AG08395 (cell line): Measurements from ENCODE around the gene SMG6.
"Not testable (repeated sequence)": the region's sequence is repeated elsewhere in the genome, so short reads cannot be mapped to it uniquely, and the experiment has no call there.

Source experiments
- DNase-seq: peaks from one replicate; pipeline ENCODE4 v3.0.0; 2012; ENCODE audit warnings: mixed read lengths, low spot score

The SMG6 gene

GRCh38 chr17:2025622-2026309 lies 277.8 kb downstream of the SMG6 start:
- peak; percentile 85 for DNase-seq

GRCh38 chr17:2025220-2025621 lies 278.4 kb downstream of the SMG6 start, which contains the start of gene RTN4RL1:
TSS of gene RTN4RL1 (minus strand) at chr17:2025334. CDS start at chr17:2024865, 469 bp downstream.
- DNase-seq = peak; percentile 85

DNA sequence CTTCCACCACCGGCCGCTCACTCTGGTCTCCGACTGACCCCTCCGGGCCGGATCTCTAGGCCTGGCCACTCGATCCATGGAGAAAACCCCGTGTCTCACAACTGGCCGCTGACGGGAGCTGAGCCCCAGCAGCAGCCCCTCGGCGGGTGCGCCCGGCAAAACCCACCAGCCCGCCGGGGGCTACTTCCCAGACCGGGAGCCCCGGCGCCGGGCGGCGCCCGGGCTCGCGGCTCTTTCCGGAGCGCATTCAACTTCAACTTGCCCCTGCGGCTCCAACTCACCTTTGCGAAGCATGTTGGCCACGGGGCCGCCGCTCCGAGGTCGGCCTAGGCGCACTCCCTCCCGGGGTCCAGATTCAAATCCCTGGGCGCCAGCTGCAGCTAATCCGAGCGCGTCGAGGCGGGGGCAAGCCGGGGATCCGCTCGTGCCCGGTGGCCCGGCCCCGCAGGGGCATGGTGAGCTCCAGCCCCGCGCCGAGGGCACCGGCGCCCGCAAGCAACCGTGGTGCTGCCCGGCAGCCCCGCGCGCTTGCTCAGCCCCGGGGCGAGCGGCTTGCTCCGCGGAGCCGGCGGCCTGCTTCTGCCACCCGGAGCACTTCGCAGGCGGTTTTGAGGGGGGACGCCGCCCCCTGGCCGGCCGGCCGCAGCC lies 278.9 kb downstream of the SMG6 start:
- no peak for DNase-seq

DNA sequence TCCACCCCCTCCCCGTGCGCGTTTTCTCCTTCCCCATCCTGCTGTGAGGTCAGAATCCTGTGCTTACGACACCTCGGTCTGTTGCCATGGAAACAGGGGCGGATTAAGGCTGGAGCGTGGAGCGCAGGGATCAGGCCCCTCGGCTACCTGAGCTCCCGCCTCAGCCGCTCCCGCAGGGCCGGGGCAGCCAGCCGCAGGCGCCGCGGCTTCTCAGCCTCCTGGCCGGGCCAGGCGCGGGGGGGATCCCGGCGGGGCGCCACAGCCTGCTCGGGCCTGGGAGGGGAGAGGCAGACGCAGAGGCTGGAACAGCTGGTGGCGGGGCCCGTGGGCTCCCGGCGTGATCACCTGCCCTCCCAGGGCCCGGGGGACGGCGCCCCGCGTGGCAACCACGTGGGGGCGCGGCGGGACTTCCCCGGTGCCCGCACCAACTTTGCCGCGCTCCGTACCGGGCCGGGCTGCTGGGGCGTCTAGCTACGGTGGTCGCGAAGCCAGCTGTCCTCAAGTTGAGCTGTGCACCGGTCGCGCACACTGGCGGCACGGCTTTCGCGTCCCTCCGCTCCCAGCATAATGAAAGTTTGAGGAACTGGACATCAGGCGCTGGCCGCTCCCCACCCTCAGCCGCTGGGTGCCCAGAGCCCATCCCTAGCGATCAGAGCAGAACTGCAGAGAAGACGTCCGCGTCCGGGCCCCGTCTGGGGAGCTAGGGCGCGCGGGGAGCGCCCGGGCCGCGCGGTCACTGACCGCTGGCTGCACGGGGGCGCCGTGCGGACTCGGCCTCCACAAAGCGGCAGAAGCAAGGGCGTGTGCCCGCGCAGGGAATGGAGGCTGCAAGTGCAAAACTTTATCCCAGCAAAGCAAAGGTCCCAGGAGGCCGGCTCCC lies 279.7 kb downstream of the SMG6 start:
- peak; percentile 70 for DNase-seq

DNA sequence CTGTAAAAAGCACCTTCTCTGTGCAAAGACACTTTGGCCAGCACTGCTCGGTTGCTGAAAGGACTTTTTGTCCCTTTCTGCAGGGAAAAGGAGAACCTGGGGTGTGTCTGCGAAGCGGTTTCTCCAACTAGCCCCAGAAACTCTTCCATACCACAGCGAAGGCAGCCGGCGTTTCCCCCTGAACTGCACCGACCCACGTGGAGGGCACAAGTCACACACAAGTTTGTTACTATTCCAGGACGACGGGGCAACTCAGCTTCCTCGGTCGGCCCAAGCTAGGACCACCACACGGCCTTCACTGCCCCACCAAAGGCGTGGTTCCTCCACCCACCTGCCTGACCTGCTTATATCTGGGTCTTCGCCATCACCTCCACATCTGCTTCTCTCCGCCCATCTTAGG lies 280.3 kb downstream of the SMG6 start:
- DNase-seq = no peak

DNA sequence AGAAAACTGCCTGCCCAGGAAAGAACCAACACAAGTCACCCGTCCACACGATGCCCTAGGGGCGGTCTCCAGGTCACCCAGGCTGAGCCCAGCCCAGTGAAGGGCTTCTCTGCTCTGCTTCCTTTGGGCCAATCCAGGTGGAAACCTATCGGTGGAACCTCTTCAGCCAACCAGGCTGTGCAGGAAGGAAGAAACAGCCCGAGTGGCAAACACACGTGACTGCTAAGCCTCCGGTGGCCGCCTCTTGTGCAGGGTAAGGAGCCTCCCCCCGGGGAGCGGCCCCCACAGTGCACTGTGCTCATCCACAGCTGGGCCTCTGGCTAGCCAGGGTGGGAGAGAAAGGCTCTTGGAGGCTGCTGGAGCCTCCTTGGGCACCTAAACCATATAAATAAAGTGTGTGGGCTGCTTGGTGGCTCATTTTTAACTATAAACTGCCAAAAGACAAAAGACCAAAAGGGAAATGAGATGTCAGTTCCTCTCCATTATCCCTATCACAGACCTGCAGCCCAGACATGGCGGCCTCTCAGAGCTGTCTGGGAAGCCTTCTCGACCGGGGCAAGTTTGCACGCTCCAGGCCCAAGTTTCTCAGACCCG lies 280.8 kb downstream of the SMG6 start:
- no peak for DNase-seq

DNA sequence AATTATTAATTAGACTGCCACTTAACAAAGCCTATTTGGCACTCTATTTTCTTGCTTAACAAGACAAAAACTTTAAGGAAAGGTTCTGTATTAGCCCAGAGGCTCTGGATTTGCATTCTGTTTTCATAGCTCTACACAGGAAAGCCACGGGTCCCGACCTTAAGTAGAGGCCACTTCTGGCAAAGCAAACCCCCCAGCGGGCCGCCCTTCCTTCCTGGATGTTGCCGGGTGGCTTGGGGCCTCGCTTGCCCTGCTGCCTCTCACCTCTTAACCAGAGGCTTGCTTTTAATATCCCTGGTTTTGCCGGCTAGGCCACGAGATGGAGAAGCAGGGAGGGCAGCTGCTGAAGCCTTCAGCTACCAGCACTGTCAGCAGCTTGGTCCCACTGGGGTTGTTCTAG lies 282.9 kb downstream of the SMG6 start:
- no peak for DNase-seq

DNA sequence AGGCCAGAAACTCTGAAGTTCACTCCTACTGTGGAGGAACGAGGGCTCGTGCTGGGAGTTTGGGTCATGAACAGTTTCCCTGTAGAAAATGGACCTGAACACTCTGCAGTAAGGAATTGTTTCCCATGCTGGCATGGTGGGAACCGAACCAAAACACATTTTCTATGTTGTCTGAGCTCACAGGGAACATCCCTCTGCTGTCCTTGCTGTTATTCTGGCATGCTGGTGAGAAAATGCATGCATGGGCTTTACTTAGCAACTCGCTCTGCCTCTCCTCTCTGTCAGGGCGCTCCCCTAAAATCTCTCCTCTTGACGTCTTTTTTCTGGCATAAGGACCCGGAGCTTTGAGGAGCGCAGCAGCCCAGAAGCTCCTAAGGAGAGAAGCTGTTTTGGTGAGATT lies 283.9 kb downstream of the SMG6 start:
- no peak for DNase-seq

GRCh38 chr17:2018716-2019510 lies 284.7 kb downstream of the SMG6 start:
- DNase-seq = no peak

DNA sequence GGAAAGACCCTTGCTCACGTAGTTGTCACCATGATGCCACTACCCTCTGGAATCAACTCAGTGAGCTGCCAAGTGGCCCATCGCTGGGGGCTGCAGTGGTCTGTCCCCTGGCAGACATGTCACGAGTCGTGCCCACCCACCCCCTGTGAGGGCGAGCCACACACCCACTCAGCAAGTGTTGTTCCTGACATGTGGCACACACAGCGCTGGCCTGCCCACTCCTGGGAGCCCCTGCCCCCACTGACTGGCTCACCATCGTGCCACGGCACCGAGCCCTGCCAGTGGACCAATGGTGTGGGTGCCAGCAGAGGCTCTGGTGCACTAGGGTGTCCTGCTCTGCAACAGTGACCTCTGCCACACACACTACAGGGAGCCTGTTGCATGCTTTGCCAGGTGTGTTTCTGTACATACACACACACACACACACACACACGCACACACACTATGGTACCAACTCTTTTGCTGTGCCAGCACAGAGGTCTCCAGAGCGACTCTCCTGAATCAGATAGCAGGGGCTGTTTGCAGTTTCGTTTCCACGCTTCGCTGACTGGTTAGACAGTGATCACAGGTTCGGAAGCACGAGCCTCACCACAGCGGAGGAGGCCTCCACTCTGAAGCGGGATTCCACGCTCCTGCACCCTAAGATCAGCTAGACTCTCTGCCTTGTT lies 286.2 kb downstream of the SMG6 start:
- DNase-seq = no peak

GRCh38 chr17:2016494-2016893 lies 287.1 kb downstream of the SMG6 start:
- DNase-seq = no peak

DNA sequence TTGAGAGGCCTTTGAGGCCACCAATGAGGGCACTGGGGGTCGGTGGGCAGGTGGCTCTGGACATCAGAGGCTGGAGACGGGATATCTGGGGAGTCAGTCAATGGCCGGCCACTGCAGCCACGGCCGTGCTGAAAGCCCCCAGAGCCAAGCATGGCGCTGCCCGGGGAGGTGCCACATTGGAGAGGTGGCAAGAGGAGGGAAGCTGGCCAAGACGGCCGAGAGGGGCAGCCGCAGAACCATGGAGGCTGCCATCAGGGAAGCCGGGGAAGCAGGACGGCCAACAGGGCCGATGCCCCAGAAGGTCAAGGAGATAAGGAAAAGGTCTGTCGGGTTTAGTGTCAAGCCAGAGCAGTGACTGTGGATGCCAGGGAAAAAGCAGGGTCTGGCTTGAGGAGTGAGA lies 288.3 kb downstream of the SMG6 start:
- DNase-seq = no peak

GRCh38 chr17:2013994-2014317 lies 289.6 kb downstream of the SMG6 start:
- DNase-seq = no peak

DNA sequence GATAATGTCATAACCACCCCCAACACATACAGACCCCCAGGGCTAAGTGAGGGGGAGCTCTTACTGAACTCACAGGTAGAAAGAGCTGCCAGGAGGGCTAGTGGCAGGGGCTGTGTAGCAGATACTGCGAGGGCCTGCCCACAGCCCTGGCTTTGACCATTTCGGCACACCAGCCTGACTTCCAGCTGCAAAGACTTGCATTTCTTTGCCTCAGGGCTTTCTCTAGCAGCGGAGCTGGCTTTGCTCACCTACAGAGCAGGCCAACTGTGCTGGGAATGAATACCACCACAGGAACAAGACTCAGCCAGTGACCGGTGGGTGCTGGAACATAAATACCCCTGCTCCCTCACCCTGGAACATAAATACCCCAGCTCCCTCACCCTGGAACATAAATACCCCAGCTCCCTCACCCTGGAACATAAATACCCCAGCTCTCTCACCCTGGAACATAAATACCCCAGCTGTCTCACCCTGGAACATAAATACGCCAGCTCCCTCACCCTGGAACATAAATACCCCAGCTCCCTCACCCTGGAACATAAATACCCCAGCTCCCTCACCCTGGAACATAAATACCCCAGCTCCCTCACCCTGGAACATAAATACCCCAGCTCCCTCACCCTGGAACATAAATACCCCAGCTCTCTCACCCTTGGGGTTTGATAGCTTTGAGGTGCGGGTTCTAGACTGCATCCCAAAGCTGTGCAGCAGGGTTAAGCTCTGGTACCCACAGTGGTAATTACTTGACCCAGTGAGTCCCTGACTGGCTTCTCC lies 290.2 kb downstream of the SMG6 start:
- DNase-seq = not testable (repeated sequence)

DNA sequence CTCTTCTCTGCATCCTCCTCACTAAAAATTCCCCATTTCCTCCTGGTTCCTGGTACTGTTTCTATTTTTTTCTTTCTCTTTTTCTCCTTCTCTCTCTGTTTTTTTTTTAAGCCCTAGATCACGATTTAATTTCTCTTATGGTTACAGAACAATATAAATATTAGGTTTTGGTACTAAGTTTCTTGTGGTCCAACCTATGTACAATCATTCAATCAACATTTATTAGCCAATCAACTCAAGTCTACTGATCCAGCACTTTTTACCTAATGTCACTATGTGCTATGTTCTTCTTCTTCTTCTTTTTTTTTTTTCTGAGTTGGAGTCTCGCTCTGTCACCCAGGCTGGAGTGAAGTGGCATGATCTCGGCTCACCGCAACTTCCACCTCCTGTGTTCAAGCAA lies 291.1 kb downstream of the SMG6 start:
- no peak for DNase-seq

GRCh38 chr17:2011411-2012371 lies 291.9 kb downstream of the SMG6 start:
- peak; percentile 91 for DNase-seq
